ENCODE measurements around the gene SPTB. TPM values are rescaled to one million over a fixed set of nuclear protein-coding genes. Genes with fewer than 3 reads are reported as not detected.

The SPTB gene
- total RNA-seq, 1 experiment from 2014 or later = 0.10 TPM

- no peak for DNase-seq (ENCODE audit: extremely low read depth, low read depth)
Observed at GRCh38 chr14:64701660-64702059, 178.0 kb downstream of the SPTB start.

GRCh38 chr14:64700894-64701293, 178.8 kb downstream of the SPTB start:
- DNase-seq (ENCODE audit: extremely low read depth, low read depth) = no peak

DNA sequence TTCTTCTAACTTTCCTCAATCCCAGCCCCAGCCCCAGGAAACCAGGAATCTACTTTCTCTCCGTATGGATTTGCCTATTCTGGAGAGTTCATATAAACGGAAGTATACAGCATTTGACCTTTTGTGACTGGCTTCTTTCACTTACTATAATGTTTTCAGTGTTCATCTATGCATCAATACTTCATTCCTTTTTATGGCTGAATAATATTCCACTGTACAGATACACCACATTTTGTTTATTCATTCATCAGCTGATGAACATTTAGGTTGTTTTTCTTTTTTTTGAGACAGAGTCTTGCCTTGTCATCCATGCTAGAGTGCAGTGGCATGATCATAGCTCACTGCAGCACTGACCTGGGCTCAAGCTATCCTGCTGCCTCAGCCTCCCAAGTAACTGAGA, 179.4 kb downstream of the SPTB start:
- DNase-seq (ENCODE audit: extremely low read depth, low read depth) = no peak

GRCh38 chr14:64698903-64699302, 180.8 kb downstream of the SPTB start:
- DNase-seq (ENCODE audit: extremely low read depth, low read depth) = no peak

GRCh38 chr14:64696355-64696857, 183.3 kb downstream of the SPTB start:
- DNase-seq (ENCODE audit: extremely low read depth, low read depth) = no peak

Small RNA genes within 50 kb of the gene (small RNA-seq; reads per million reads assigned to genes)
- gene RPPH1-2P = 0 reads per million in 2 experiments

Other genes with a start within 250 kb of the SPTB start
- gene PLEKHG3, start 175.5 kb downstream of the SPTB start, total RNA-seq (2014; rRNA removed; shearing (Covaris generic)) = 16.4 and 20.6 TPM in 2 replicates
- gene CHURC1, start 34.5 kb upstream of the SPTB start, total RNA-seq (2014; rRNA removed; shearing (Covaris generic)) = 49.6 and 53.2 TPM in 2 replicates
- gene GPX2, start 62.8 kb upstream of the SPTB start, total RNA-seq (2014; rRNA removed; shearing (Covaris generic)) = not detected in 2 replicates
- 1.5 and 1.8 TPM in 2 replicates for gene RAB15, start 92.4 kb upstream of the SPTB start, total RNA-seq (2014; rRNA removed; shearing (Covaris generic))
- 9.3 and 17.0 TPM in 2 replicates for gene FNTB, start 107.0 kb upstream of the SPTB start, total RNA-seq (2014; rRNA removed; shearing (Covaris generic))
- gene MAX, start 222.6 kb upstream of the SPTB start, total RNA-seq (2014; rRNA removed; shearing (Covaris generic)) = 46.2 and 50.1 TPM in 2 replicates